ENCODE data around the gene SGPL1. TPM values are rescaled to one million over a fixed set of nuclear protein-coding genes. Genes with fewer than 3 reads are reported as not detected.

Gene SGPL1
- total and polyA plus RNA-seq, 8 donors: 47.5 to 60.6 (median 53.7) TPM

- H3K27ac ChIP-seq: no peak overlapping the region
- DNase-seq: no peak
- H3K9me3 ChIP-seq: no peaks in the 10 kb centered on the region
- peaks cover 0 to 79% of the 10 kb centered on the region in 2 donors for H3K36me3 ChIP-seq
- H3K4me1 ChIP-seq: no peaks in the 10 kb centered on the region
- H3K4me3 ChIP-seq: no peak overlapping the region
- ATAC-seq: peak; percentile 24
- intact Hi-C loops (cut with DNase I): loop anchor here in 1 of 2 donors (5.0 to 10.0 kb wide), 2 partner anchors 67 to 334 kb away; no protein-coding TSS in a partner anchor
- H3K27me3 ChIP-seq: no peaks in the 10 kb centered on the region
- no peak for TF ChIP-seq CTCF (IDR thresholded peaks at IDR 0.05)
Measured at GRCh38 chr10:70879207-70879606, 63.5 kb downstream of the SGPL1 start.

GRCh38 chr10:70880077-70880534 is 64.4 kb downstream of the SGPL1 start:
- peak; percentile 83 to 92 for TF ChIP-seq CTCF (IDR thresholded peaks at IDR 0.05)
- ATAC-seq (peak; percentile 97), DNase-seq (peak in 3 of 4 donors; percentile 68 to 87 (median 79))
- Histone ChIP-seq H3K36me3 (peaks cover 0 to 81% of the 10 kb centered on the region in 2 donors), H3K27me3 (no peaks in the 10 kb centered on the region), H3K9me3 (no peaks in the 10 kb centered on the region), H3K4me1 (no peaks in the 10 kb centered on the region), H3K4me3 (no peak overlapping the region), H3K27ac (no peak overlapping the region)
- intact Hi-C loops (cut with DNase I): loop anchor here in 1 of 2 donors (10.0 kb wide), 1 partner anchor 55 kb away; no protein-coding TSS in a partner anchor

GRCh38 chr10:70884741-70885140 is 69.0 kb downstream of the SGPL1 start:
- H3K36me3 ChIP-seq: peaks cover 0 to 52% of the 10 kb centered on the region in 2 donors
- TF ChIP-seq CTCF (IDR thresholded peaks at IDR 0.05): no peak
- DNase-seq: no peak
- intact Hi-C loops (cut with DNase I): loop anchor here in 1 of 2 donors (10.0 kb wide), 1 partner anchor 60 kb away; no protein-coding TSS in a partner anchor
- no peak overlapping the region for H3K27ac ChIP-seq
- ATAC-seq: no peak
- H3K4me1 ChIP-seq: peaks cover 15 to 36% of the 10 kb centered on the region in 2 donors
- no peaks in the 10 kb centered on the region for H3K9me3 ChIP-seq
- H3K27me3 ChIP-seq: no peaks in the 10 kb centered on the region
- no peak overlapping the region for H3K4me3 ChIP-seq

GRCh38 chr10:70885481-70885880 is 69.7 kb downstream of the SGPL1 start:
- H3K27ac ChIP-seq: no peak overlapping the region
- DNase-seq (no peak), ATAC-seq (no peak)
- intact Hi-C loops (cut with DNase I): loop anchor here in 1 of 2 donors (10.0 kb wide), 1 partner anchor 61 kb away; no protein-coding TSS in a partner anchor
- no peak overlapping the region for H3K4me3 ChIP-seq
- TF ChIP-seq CTCF (IDR thresholded peaks at IDR 0.05): no peak
- no peaks in the 10 kb centered on the region for H3K9me3 ChIP-seq
- peaks cover 15 to 36% of the 10 kb centered on the region in 2 donors for H3K4me1 ChIP-seq
- no peaks in the 10 kb centered on the region for H3K27me3 ChIP-seq
- peaks cover 0 to 51% of the 10 kb centered on the region in 2 donors for H3K36me3 ChIP-seq

GRCh38 chr10:70885931-70886903 is 70.5 kb downstream of the SGPL1 start:
- no peak overlapping the region for H3K4me3 ChIP-seq
- no peak for ATAC-seq
- DNase-seq: no peak
- H3K4me1 ChIP-seq: peaks cover 15 to 36% of the 10 kb centered on the region in 2 donors
- H3K27me3 ChIP-seq: no peaks in the 10 kb centered on the region
- TF ChIP-seq CTCF (IDR thresholded peaks at IDR 0.05): no peak
- H3K27ac ChIP-seq: no peak overlapping the region
- H3K9me3 ChIP-seq: no peaks in the 10 kb centered on the region
- intact Hi-C loops (cut with DNase I): loop anchor here in 1 of 2 donors (10.0 kb wide), 1 partner anchor 61 kb away; no protein-coding TSS in a partner anchor
- peaks cover 0 to 46% of the 10 kb centered on the region in 2 donors for H3K36me3 ChIP-seq
